CD4-positive, alpha-beta T cell treated with Interleukin-15 for 4 hours (primary cell): ENCODE measurements around the gene SYTL5.
"Not testable (repeated sequence)": the region's sequence is repeated elsewhere in the genome, so short reads cannot be mapped to it uniquely, and the experiment has no call there.

Source experiments
- DNase-seq: peaks from one replicate; pipeline ENCODE4 v3.0.0-alpha.2; 2020; ENCODE audit warnings: low spot score

The SYTL5 gene

DNA sequence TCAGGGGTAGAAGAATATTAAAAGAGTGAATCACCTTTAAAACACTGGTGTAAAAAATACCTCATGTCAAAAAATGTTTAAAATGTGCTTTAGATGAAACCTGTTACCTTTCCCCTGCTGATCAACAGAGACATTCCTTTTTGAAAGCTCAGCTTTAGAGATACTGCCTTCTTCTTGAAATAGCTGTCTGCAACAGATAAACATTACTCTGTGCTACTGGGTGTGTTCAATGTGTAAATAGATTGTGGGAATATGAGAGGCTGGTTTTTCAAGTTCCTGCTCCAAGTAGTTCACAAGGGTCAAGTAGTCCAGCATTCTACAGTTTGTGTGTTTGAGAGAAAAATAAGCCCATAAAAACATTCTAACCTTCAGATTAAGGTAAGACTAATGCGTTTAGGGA, at the start of gene SYTL5:
SYTL5 (plus strand) TSS at position 263 of the 400 bp plus-strand sequence. CDS start 27,337 bp downstream, outside the sequence.
- DNase-seq: no peak

DNA sequence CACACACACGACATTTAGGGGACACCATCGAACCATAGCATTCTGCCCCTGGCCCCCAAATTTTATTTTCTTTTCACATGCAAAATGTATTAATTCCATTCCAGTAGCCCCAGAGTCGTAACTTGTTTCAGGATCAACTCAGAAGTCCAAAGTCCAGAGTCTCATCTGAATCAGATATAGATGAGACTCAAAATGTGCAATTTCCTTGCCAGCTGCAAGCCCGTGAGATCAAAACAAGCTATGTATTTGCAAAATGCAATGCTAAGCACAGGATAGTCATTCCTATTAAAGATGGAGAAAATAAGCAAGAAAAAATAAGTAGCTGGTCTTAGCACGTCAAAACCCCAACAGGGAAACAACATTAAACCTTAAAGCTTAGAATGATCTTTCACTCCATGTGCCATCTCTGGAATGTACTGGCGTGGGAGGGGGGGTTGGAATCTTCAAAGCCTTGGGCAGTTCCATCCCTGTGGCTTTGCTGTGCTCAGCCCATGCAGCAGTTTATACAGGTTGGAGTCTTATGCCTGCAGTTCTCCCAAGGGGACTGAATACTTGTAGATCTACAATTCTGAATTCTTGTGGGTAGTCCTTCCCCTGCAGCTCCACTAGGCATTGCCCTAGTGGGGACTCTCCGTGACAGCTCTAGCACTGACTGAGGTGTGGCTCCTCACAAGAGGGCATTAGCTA, 47.7 kb upstream of the SYTL5 start:
- no peak for DNase-seq

DNA sequence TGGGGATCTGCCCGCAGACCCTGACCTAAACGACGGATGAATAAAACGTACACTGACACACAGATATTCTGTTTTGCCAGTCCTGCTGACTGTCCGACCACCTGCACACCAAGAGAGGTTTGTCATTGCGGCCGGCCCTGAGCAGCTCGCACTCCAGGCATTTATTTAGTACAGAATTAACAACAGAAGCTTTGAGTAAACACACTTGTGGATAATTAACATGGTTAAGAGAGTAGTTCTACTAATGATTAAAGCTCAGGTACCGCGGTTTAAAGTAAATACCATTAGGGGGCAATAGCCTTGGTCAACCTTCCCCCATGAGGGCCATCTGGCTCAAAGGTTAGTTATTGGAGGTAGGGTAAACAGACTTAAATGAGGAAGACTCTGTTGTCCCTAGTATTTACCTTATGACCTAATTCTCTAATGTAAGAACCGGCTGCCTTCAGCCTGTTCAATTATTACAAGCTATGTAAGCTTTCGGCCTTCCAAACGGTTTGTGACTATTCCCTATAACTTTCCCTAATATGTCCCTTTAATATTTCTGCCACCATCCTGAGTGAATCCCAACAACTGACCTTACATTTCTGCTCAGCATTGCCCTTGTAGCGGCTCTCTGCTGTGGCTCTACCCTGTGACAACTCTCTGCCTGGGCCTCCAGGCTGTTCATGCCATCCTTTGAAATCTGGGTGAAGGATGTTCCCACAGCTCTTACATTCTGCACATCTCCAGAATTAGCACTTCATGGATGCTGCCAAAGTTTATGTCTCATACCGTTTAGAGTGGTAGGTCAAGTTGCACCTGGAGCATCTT, 46.9 kb upstream of the SYTL5 start:
- no peak for DNase-seq

DNA sequence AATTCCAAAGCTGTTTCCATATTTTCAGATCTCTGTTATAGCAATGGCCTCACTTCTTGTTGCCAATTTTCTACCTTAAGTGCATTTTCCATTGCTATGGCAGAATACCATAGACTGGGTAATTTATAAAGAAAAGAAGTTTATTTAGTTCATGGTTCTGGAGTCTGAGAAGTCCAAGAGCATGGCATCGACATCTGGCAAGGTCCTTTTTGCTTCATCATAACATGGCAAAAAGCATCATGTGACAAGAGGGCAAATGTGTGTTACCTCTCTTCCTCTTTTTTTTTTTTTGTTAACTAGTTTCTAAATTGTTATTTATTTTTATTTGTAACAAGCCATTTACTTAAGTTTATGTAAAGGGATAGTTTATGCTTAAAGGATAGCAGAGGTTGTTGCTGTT, 45.2 kb upstream of the SYTL5 start:
- DNase-seq: no peak

DNA sequence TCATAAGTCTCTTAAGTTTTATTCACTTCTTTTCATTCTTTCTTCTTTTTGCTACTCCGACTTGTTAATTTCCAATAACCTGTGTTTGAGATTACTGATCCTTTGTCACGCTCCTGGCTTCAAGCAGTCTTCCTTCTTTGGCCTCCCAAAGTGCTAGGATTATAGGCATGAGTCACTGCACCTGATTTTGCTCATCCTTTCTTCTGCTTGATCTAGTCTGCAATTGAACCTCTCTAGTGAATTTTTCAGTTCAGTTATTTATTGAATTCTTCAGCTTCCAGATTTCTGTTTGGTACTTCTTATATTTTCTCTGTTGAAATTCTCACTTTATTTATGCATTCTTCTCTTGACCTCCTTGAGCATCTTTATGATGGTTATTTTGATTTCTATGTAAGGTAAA, 38.6 kb upstream of the SYTL5 start:
- no peak for DNase-seq

DNA sequence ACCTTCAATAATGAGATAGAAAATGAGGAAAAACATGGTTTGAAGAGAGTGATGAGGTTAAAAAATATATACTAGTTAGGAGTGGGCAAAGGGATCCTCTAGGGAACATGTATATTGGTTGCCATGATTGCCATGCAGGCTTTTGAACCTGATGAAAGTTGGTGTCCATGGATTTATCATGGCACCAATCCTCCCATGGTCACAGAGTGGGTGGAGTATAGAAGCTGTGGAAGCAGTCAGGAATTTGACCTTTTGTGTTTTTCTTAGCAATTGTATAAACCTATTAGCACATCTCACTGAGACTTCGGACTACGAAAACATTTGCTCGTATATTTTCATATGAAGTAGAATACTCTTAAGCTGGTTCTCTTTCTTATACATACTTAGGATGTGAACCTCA, 30.9 kb upstream of the SYTL5 start:
- no peak for DNase-seq

DNA sequence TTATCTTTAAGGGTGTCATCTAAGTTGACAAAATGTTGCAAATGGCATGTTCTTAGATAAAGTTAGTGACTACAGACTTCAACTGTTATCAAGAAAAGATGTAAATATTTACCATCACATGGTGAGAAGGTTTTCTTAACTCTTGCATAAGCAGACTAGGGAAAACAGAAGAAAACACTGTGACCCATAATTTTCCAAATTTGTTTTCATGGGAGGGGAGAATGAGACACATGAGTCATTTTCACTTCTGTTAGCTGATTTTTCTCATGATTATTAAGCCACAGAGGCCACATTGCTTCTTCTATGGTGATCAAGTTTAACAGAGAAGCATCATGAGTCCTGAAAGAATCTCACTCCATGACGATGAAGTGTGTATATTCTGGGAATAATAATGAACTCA, 30.2 kb upstream of the SYTL5 start:
- no peak for DNase-seq

DNA sequence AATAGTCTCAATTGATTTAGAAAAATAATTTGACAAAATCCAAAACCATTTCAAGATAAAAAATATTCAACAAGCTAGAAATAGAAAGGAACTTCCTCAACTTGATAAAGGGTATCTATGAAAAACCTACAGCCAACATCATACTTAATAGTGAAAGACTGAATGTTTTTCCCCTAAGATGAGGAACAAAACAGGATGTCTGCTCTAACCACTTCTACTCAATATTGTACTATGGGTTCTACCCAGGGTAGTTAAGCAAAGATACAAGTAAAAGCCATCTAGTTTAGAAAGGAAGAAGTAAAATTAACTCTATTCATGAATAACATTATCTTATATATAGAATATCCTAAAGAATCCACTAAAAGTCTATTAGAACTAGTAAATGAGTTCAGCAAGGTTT, 21.5 kb upstream of the SYTL5 start:
- DNase-seq: no peak

DNA sequence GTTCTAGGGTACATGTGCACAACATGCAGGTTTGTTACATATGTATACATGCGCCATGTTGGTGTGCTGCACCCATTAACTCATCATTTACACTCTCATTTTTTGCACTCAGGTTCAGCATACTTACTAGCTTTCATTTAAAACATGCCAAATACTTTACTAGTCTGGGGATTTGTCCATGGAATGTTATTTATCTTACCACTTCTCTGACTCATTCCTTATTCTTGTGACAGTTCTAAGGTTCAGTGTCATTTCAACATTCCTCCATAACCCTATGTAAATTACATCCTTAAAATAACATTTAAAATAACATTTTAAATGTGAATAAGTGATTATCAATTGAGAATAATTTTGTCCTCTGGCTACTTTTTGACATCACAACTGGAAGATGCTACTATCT, 19.5 kb upstream of the SYTL5 start:
- DNase-seq: no peak

DNA sequence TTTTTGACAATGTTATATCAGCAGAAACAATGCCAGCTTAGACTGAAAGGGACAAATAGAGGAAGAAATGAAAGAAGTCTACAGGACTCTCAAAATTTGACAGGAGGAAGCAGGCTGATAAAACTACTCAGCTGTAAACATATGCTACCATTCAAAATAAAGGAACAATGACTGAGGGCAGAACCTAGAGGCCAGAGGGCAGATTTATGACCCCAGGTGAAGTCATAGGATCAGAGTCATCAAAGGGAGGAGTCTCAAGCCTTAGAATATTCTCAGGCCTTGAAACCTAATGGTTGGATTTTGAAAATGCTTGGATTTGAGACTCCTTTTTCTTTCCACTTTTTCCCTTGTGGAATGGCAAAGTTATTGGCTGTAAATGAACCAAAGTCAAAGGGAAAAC, 17.0 kb upstream of the SYTL5 start:
- no peak for DNase-seq

DNA sequence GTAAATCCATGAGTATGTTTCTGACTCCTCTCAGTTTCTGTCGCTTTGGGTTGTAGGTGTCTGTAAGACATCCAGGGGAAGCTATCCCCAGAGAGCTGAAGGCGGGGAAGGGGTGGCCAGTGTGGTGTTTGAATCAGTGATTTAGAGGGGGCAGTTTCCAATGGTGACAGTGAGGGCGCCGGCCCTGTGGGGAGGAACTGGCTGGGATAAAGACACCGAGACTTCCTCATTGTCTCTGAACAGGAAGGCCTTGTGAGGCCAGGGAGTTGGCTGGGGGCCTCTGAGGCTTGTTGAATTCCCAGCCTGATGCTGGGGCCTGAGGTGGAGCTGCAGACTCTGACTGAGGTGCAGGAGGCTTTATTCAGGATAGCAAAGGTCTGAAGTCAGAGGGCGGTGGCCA, 15.1 kb upstream of the SYTL5 start:
- not testable (repeated sequence) for DNase-seq

DNA sequence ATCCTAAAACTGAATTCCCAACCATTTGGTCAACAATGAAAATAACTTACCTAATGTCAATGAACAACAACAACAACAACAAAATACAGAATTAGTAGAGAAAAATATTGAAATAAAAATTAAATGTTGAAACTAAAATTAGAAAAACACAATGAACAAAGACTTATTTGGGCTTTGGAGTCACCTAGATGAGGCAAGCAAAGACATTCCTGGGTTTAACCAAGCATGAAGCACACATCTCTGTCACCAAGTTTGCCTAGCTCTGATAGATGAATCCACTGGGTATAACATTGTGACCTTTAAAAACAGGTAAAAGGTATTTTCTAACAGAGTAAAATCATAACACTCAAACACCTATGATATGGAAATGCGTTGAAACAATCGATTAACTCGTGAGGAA, 13.2 kb upstream of the SYTL5 start:
- DNase-seq: no peak

DNA sequence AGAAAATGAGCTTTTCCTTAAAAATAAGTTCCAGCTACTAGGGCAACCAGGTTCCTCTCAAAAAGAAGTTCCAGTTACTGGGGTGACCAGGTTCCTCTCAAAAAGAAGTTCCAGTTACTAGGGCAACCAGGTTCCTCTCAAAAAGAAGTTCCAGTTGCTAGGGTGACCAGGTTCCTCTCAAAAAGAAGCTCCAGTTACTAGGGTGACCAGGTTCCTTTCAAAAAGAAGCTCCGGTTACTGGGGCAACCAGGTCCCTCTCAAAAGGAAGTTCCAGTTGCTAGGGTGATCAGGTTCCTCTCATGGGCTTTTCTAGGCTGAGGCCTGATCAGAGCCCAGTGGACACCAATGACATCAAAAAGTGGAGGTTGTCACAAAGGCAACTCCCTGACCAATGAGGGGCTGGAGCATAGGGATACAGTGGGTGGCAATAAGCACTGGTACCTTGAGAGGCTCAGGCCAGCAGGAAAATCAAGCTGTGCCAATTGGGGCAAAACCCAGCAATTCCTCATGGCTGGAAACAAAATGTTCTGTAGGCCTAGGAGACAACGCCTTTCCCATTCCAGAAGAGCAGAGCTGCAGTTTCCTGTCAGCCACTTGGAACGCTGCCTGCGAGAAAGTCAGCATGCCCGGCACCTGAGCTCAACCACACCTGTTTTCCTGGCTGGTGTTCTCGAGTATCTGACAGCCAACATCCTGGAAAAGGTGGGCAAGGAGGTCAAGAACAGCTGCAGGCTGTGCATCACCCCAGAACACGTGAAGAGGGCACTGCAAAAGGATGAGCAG, 12.3 kb upstream of the SYTL5 start:
- no peak for DNase-seq

DNA sequence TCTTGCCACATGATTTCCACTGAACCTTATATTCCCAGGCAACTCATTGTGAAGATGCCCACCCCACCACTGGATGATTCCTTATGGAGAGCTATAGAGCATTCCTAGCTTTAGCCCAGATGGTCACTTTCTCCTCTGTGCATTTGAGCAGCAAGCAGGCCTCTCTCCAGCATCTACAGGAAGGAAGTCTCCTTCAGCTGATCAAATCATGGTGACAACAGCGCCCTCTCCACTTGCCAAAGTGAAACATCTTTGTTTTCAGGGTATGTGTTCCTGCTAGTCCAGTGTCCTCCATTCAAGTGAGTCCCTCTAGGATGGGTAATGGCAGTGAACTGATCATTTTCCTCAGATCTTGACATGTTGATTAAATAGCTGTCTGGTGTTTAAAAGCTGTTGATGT, 10.9 kb upstream of the SYTL5 start:
- no peak for DNase-seq

DNA sequence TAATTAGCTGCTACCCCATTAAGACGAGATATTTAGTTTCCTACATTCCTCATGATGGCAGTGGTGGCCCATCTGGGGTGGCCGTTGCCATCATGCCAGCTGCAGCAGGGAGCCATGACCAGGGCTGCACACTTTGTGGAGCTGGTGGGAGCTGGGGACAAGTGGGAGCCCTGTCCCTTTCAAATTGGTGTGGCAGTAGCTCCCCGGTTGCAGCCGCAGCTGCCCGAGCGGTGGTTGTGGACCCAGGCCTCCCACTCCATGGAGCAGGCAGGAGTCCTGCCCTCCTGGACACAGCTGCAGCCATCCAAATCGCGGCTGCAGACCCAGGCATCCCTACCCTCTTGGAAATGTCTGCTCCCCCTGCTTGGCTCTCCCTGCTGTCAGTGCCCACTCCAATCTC, 9.3 kb upstream of the SYTL5 start:
- DNase-seq: no peak

DNA sequence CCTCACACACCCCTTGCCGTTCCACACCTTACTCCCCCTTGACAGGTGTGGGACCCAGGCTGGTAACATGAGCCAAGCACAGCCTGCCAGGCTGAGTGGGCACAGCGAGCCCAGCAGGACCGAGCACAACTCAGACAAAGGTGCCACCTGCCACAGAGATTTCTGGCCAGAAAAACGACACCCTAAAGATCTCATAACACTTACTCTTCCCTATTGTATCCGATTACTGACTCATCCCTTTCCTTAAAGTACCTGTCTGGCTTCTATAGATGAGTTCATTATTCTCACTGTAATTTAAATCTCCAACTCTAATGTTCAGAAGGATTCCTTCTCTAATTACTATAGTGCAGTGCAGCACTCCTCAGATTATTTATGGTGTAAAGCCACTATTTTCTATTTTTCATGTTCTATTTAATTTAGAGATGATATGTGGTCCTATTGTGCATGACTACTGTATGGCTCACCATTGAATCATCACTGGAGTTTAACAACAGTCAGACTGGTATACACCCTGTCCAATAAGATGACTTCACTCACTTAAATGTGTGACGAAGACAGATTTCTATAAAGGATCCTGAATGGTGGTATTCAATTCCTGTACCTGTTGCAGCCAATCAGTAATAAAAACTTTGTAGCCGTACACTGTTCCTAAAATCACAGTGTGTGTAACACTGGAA, 7.6 kb upstream of the SYTL5 start:
- no peak for DNase-seq

DNA sequence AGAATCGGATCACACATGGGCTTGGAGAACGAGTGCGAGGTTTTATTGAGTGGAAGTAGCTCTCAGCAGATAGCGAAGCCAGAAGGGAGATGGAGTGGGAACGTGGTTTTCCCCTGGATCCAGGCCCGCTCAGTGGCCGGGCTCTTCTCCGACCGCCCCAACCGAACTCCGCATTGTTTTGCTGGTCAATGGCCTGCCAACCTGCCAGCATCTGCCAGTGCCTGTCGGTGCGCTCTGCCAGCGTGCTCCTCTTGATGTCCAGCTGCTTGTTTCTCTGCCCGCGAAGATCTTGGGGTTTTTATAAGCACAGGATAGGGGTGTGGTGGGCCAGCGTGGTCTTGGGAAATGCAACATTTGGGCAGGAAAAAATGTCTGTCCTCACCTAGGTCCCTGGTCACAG, 5.6 kb upstream of the SYTL5 start:
- DNase-seq: no peak

DNA sequence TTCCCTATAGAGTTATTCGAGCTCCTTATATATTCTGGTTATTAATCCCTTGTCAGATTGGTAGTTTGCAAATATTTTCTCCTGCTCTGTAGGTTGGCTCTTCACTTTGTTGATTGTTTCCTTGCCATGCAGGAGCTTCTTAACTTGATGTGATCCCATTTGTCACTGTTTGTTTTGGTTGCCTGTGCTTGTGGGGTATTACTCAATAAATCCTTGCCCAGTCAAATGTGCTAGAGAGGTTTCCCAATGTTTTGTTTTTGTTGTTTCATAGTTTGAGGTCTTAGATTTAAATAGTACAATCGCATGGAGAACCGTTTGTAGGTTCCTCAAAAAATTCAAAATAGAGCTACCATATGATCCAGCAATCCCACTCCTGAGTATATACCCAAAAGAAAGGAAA, 2.3 kb upstream of the SYTL5 start:
- no peak for DNase-seq

DNA sequence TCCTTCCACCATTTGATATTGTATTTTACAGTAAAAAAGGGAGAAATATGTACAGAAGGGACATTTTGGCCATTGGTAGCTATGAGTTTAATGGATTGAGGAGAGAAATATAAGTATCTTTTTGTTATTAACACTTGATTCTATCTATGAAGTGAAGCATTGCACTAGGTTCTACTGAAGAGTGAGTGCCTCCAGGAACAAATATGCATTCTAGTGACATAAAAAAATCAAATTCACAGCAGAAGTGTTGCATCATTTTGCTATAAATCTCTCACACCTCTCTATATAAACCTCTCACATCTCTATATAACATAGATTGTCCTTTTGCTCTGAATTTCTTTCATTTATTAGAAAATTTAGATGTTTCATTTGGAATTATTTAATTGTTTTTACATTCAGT, 425 bp downstream of the SYTL5 start:
- no peak for DNase-seq

DNA sequence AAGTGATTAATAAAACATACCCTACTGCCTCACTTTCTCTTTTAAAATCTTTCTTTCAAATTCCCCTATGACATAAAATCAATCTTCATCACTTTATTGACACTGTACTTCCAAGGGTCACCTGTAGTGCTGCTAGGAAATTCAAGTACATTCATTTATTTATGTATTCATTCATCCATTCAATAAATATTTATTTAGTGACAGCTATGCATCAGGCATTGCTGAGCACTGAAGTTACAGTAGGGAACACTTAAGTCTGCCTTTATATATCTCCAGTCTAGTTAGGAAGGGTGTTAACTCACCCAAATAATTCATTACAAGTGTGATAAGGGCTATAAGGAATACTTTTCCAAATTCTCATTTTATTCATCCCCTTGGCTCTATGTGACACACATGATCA, 2.3 kb downstream of the SYTL5 start:
- no peak for DNase-seq

DNA sequence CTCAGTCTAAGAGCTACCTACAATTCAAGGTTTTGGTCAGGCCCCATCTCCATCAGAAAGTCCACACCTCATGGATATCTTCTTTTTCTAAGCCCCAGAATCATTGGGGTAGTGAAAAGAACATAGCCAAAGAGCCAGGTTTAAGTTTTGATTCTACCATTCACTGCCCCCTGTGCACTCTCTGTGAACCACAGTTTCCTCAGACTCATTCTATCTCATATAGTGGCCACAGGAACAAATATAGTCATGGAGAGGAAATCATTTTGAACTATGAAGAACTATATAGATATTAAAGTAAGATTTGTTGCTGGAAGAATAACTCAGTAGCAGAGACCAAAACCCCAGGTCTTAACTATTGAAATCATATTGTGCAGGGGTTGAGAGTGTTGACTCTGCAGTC, 3.3 kb downstream of the SYTL5 start:
- no peak for DNase-seq

DNA sequence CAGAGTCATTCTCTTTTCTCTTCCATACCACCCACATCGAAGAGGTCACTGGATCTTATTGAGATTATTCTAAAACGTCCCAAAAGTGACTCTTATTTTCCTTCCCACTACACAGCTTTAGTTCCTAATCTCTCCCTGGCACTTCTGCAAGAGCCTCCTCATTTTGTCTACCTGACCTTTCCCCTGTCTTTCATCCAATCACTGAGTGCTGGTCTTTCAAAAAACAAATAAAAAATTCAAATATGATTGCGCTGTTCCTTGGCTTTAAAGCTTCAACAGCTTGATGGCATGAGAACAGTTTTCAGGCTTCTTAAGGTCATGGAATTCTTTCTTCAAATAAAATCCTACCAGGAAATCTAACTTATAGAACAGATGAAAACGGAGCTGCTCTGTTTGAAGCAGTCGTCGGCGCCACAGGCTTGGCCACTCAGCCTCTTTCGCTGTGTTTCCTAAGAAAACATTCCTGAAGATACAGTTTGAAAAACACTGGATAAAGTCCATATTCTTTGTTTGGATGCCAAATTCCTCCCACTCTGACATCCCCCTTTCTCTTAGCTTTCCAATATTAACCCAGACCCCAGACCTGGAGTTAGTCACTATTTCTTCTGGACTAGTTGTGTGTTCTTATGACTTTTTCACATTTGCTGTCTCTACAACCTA, 12.5 kb downstream of the SYTL5 start:
- no peak for DNase-seq
